Large intestine (tissue), 12 donors: ENCODE data around the gene HRH4. TPM values are rescaled to one million over a fixed set of nuclear protein-coding genes. Genes with fewer than 3 reads are reported as not detected.

Experiments
- DNase-seq, 2 donors: peaks; one replicate each; pipeline versions ENCODE4 v3.0.0 to v3.0.0-alpha.2; 2013
- H3K27ac ChIP-seq: one replicate; pipeline ENCODE4 v1.5.1; 2013; ENCODE audit warnings: low read length
- H3K27me3 ChIP-seq: 2 replicates; pipeline ENCODE4 v1.6.1; 2013; ENCODE audit warnings: low read length; ENCODE audit not compliant: control insufficient read depth, insufficient read depth
- H3K36me3 ChIP-seq: 2 replicates; pipeline ENCODE4 v1.6.1; 2013; ENCODE audit warnings: low read length; ENCODE audit not compliant: control insufficient read depth, insufficient read depth
- H3K4me1 ChIP-seq: one replicate; pipeline ENCODE4 v1.6.1; 2013; ENCODE audit warnings: low read length; ENCODE audit not compliant: control insufficient read depth, insufficient read depth
- H3K4me3 ChIP-seq: one replicate; pipeline ENCODE4 v1.5.1; 2013; ENCODE audit warnings: low read length
- H3K9me3 ChIP-seq: one replicate; pipeline ENCODE4 v1.6.1; 2013; ENCODE audit warnings: mild to moderate bottlenecking, low read depth, low read length, moderate library complexity; ENCODE audit not compliant: control insufficient read depth
- WGBS: methylation state at CpG from one replicate; pipeline ENCODE4 v1.1.5; 2013; ENCODE audit warnings: low lambda C conversion rate; ENCODE audit not compliant: insufficient coverage; 5-methylcytosine and 5-hydroxymethylcytosine counted together
- long read RNA-seq, 11 donors: transcript quantifications; one replicate each; lab custom pipeline, GENCODE V29; 2026
- polyA plus RNA-seq: library from polyadenylated mRNA; unstranded; fragments of 120-200 nt; gene quantifications from one replicate; pipeline ENCODE4 v1.2.1, GENCODE V29; 2013

Gene HRH4
- polyA plus RNA-seq = 0.19 TPM
- long read RNA-seq, donor 1 = 0 reads
- long read RNA-seq, donor 2 = 0 reads
- long read RNA-seq, donor 3 = 0 reads
- long read RNA-seq, donor 4 = 0 reads
- long read RNA-seq, donor 5 = 0 reads
- long read RNA-seq, donor 6 = 0 reads
- long read RNA-seq, donor 7 = 0 reads
- long read RNA-seq, donor 8 = 0 reads
- long read RNA-seq, donor 9 = 0 reads
- long read RNA-seq, donor 10 = 0 reads
- long read RNA-seq, donor 11 = 0 reads

GRCh38 chr18:24460388-24460787, at the start of gene HRH4:
HRH4 (plus strand) TSS chr18:24460637; CDS start chr18:24460729, 92 bp downstream.
- Histone ChIP-seq H3K9me3 (no peaks in the 10 kb centered on the region), H3K27ac (no peak within 1 kb of the TSS), H3K27me3 (no peaks in the 10 kb centered on the region), H3K36me3 (no peaks in the 10 kb centered on the region), H3K4me3 (no peak within 1 kb of the TSS), H3K4me1 (no peaks in the 10 kb centered on the region)
- no CpG with 5 or more reads among the region's 1 CpG for WGBS
- no peak for DNase-seq

GRCh38 chr18:24413148-24413547, 47.3 kb upstream of the HRH4 start:
- no CpG with 5 or more reads among the region's 2 CpGs for WGBS
- Histone ChIP-seq H3K27ac (no peak overlapping the region), H3K4me1 (no peaks in the 10 kb centered on the region), H3K27me3 (peaks cover 15% of the 10 kb centered on the region), H3K9me3 (no peaks in the 10 kb centered on the region), H3K4me3 (no peak overlapping the region), H3K36me3 (no peaks in the 10 kb centered on the region)
- no peak for DNase-seq

- Histone ChIP-seq H3K36me3 (no peaks in the 10 kb centered on the region), H3K4me1 (no peaks in the 10 kb centered on the region), H3K27ac (no peak overlapping the region), H3K27me3 (peaks cover 19% of the 10 kb centered on the region), H3K4me3 (no peak overlapping the region), H3K9me3 (no peaks in the 10 kb centered on the region)
- no CpG with 5 or more reads among the region's 3 CpGs for WGBS
- no peak for DNase-seq
Observed at GRCh38 chr18:24414349-24415003, 46.0 kb upstream of the HRH4 start.

- Histone ChIP-seq H3K4me1 (no peaks in the 10 kb centered on the region), H3K36me3 (no peaks in the 10 kb centered on the region), H3K27ac (no peak overlapping the region), H3K4me3 (no peak overlapping the region), H3K27me3 (peaks cover 24% of the 10 kb centered on the region), H3K9me3 (no peaks in the 10 kb centered on the region)
- no peak for DNase-seq
- no CpG with 5 or more reads among the region's 3 CpGs for WGBS
Observed at GRCh38 chr18:24417480-24417879, 43.0 kb upstream of the HRH4 start.

GRCh38 chr18:24420551-24420950, 39.9 kb upstream of the HRH4 start:
- Histone ChIP-seq H3K9me3 (no peaks in the 10 kb centered on the region), H3K4me3 (no peak overlapping the region), H3K27me3 (peaks cover 46% of the 10 kb centered on the region), H3K36me3 (no peaks in the 10 kb centered on the region), H3K4me1 (no peaks in the 10 kb centered on the region), H3K27ac (no peak overlapping the region)
- no peak for DNase-seq
- no CpG with 5 or more reads among the region's 4 CpGs for WGBS

- Histone ChIP-seq H3K27me3 (peaks cover 43% of the 10 kb centered on the region), H3K4me1 (peaks cover 2% of the 10 kb centered on the region), H3K36me3 (no peaks in the 10 kb centered on the region), H3K4me3 (no peak overlapping the region), H3K9me3 (peaks cover 2% of the 10 kb centered on the region), H3K27ac (no peak overlapping the region)
- DNase-seq = no peak
- 86% methylated on average over 1 of the region's 1 CpG for WGBS
Observed at GRCh38 chr18:24421831-24422230, 38.6 kb upstream of the HRH4 start.

- WGBS = no CpG with 5 or more reads among the region's 11 CpGs
- H3K36me3 ChIP-seq = peaks cover 2% of the 10 kb centered on the region
- no peak for DNase-seq
- peaks cover 8% of the 10 kb centered on the region for H3K4me1 ChIP-seq
- peaks cover 29% of the 10 kb centered on the region for H3K27me3 ChIP-seq
- peak overlapping the region; percentile 64 for H3K4me3 ChIP-seq
- H3K9me3 ChIP-seq = peaks cover 2% of the 10 kb centered on the region
- H3K27ac ChIP-seq = peak overlapping the region; percentile 58
Observed at GRCh38 chr18:24426073-24426397, 34.4 kb upstream of the HRH4 start.

- 0% methylated on average over 3 of the region's 82 CpGs for WGBS
- Histone ChIP-seq H3K36me3 (peaks cover 4% of the 10 kb centered on the region), H3K4me3 (peak within 1 kb of the TSS; percentile 64), H3K27me3 (peaks cover 29% of the 10 kb centered on the region), H3K9me3 (peaks cover 2% of the 10 kb centered on the region), H3K4me1 (peaks cover 8% of the 10 kb centered on the region), H3K27ac (peak within 1 kb of the TSS; percentile 91)
- peak; percentile 83 to 91 for DNase-seq
Observed at GRCh38 chr18:24426398-24427294, 33.8 kb upstream of the HRH4 start, which contains the start of gene IMPACT. IMPACT (plus strand) TSS chr18:24426670; CDS start chr18:24426757, 87 bp downstream.

GRCh38 chr18:24427484-24427883, 33.0 kb upstream of the HRH4 start:
- Histone ChIP-seq H3K27me3 (peaks cover 24% of the 10 kb centered on the region), H3K4me3 (peak overlapping the region; percentile 64), H3K4me1 (peaks cover 8% of the 10 kb centered on the region), H3K36me3 (peaks cover 7% of the 10 kb centered on the region), H3K27ac (no peak overlapping the region), H3K9me3 (peaks cover 2% of the 10 kb centered on the region)
- WGBS = 40% methylated on average over 1 of the region's 3 CpGs
- DNase-seq = peak in 1 of 2 donors; percentile 8

GRCh38 chr18:24428709-24429108, 31.7 kb upstream of the HRH4 start:
- peaks cover 8% of the 10 kb centered on the region for H3K4me1 ChIP-seq
- H3K36me3 ChIP-seq = peaks cover 10% of the 10 kb centered on the region
- H3K27ac ChIP-seq = no peak overlapping the region
- WGBS = 90% methylated on average over 2 of the region's 3 CpGs
- peaks cover 15% of the 10 kb centered on the region for H3K27me3 ChIP-seq
- peaks cover 2% of the 10 kb centered on the region for H3K9me3 ChIP-seq
- no peak for DNase-seq
- no peak overlapping the region for H3K4me3 ChIP-seq
